Lower lobe of right lung (tissue), 2 donors: ENCODE results near the gene NEDD4L. TPM values are rescaled to one million over a fixed set of nuclear protein-coding genes. Genes with fewer than 3 reads are reported as not detected.
"Not testable (repeated sequence)": the region's sequence is repeated elsewhere in the genome, so short reads cannot be mapped to it uniquely, and the experiment has no call there.

Experiments used
- ATAC-seq, 2 donors: fragments of 200-7000 bp; cut with Tn5 transposase; one replicate each; pipeline ENCODE4 v1.9.1; 2020 to 2022; ENCODE audit warnings: mild to moderate bottlenecking in 2 of 2, moderate library complexity in 2 of 2
- DNase-seq: peaks from one replicate; pipeline ENCODE4 v3.0.0-alpha.2; 2020
- H3K27ac ChIP-seq: fragments of 200-600 bp; one replicate; pipeline ENCODE4 v1.8.0; 2022
- H3K27me3 ChIP-seq: fragments of 200-600 bp; one replicate; pipeline ENCODE4 v1.8.0; 2022; ENCODE audit warnings: low read depth
- H3K36me3 ChIP-seq: fragments of 200-600 bp; one replicate; pipeline ENCODE4 v1.8.0; 2022; ENCODE audit warnings: mild to moderate bottlenecking
- H3K4me1 ChIP-seq: fragments of 200-600 bp; one replicate; pipeline ENCODE4 v1.8.0; 2022
- H3K4me3 ChIP-seq: fragments of 200-600 bp; one replicate; pipeline ENCODE4 v1.8.0; 2022; ENCODE audit warnings: mild to moderate bottlenecking
- H3K9me3 ChIP-seq: fragments of 200-600 bp; one replicate; pipeline ENCODE4 v1.8.0; 2022
- CTCF ChIP-seq: fragments of 200-600 bp; IDR thresholded peaks from one replicate; pipeline ENCODE4 v1.8.0; 2022; ENCODE audit warnings: antibody characterized with exemption, mild to moderate bottlenecking
- intact Hi-C: fragments of 100-400 bp; cut with DNase I; formaldehyde crosslinking; loops from one replicate; pipeline ENCODE4 v1.11.0; 2022
- long read RNA-seq: library from polyadenylated mRNA; unstranded; transcript quantifications from one replicate; pipeline ENCODE4 v2.0.0, GENCODE V29; 2021
- total RNA-seq: library from RNA; stranded (reverse); fragmentation: NEBNext Ultra II Directional; extraction: Animal tissue kit (Norgen Biotek cat#: 25700); gene quantifications from one replicate; pipeline ENCODE4 v1.2.1, GENCODE V29; 2021
- donor health status: DM: no; HTN: yes; CAD: no; lungs with severe emphysema.

Gene NEDD4L
- total RNA-seq, result 203 TPM
- long read RNA-seq, full-length matches to known transcripts, result 46 of 145 reads
- long read RNA-seq, partial matches to known transcripts, result 45 of 145 reads
- long read RNA-seq, other reads (novel, unspliced or antisense), result 54 of 145 reads

GRCh38 chr18:58043491-58044369 is at the start of gene NEDD4L:
TSS of gene NEDD4L (plus strand) at chr18:58044226. CDS start at chr18:58044661, 435 bp downstream.
- intact Hi-C loops, result loop anchor here (10.0 kb wide), 1 partner anchor 81 kb away; no protein-coding TSS in a partner anchor

GRCh38 chr18:57995331-57995730 is 48.7 kb upstream of the NEDD4L start:
- H3K36me3 ChIP-seq, result no peaks in the 10 kb centered on the region
- ATAC-seq (no peak), DNase-seq (no peak)
- H3K27me3 ChIP-seq, result no peaks in the 10 kb centered on the region
- H3K4me1 ChIP-seq, result no peaks in the 10 kb centered on the region
- H3K9me3 ChIP-seq, result no peaks in the 10 kb centered on the region
- no peak for TF ChIP-seq CTCF
- no peak overlapping the region for H3K27ac ChIP-seq
- no peak overlapping the region for H3K4me3 ChIP-seq
- intact Hi-C loops, result no loop called here

More at GRCh38 chr18:58043491-58044369, at the start of gene NEDD4L:
- Histone ChIP-seq H3K9me3 (no peaks in the 10 kb centered on the region), H3K27me3 (no peaks in the 10 kb centered on the region), H3K36me3 (no peaks in the 10 kb centered on the region), H3K4me1 (peaks cover 39% of the 10 kb centered on the region), H3K27ac (peak within 1 kb of the TSS; percentile 89), H3K4me3 (peak within 1 kb of the TSS; percentile 93)
- peak; percentile 85 to 90 for ATAC-seq
- TF ChIP-seq CTCF, result peak; percentile 88
- DNase-seq, result peak; percentile 89

GRCh38 chr18:57996894-57997293 is 47.1 kb upstream of the NEDD4L start:
- H3K9me3 ChIP-seq, DNase-seq, H3K4me3 ChIP-seq, H3K36me3 ChIP-seq, intact Hi-C loops, H3K27ac ChIP-seq, H3K4me1 ChIP-seq, ATAC-seq, H3K27me3 ChIP-seq: not testable (repeated sequence)

- DNase-seq (no peak), ATAC-seq (no peak)
- H3K9me3 ChIP-seq, result no peaks in the 10 kb centered on the region
- H3K27me3 ChIP-seq, result no peaks in the 10 kb centered on the region
- no peaks in the 10 kb centered on the region for H3K4me1 ChIP-seq
- H3K4me3 ChIP-seq, result no peak overlapping the region
- no peak overlapping the region for H3K27ac ChIP-seq
- H3K36me3 ChIP-seq, result no peaks in the 10 kb centered on the region
- no peak for TF ChIP-seq CTCF
- intact Hi-C loops, result no loop called here
These were observed 46.2 kb upstream of the NEDD4L start for GRCh38 chr18:57997820-57998219.

- no peak overlapping the region for H3K4me3 ChIP-seq
- no peak overlapping the region for H3K27ac ChIP-seq
- intact Hi-C loops, result no loop called here
- no peak for DNase-seq
- ATAC-seq, result no peak
- H3K36me3 ChIP-seq, result no peaks in the 10 kb centered on the region
- no peaks in the 10 kb centered on the region for H3K9me3 ChIP-seq
- no peaks in the 10 kb centered on the region for H3K27me3 ChIP-seq
- H3K4me1 ChIP-seq, result no peaks in the 10 kb centered on the region
- TF ChIP-seq CTCF, result no peak
These were observed 45.6 kb upstream of the NEDD4L start for GRCh38 chr18:57998461-57998860.

GRCh38 chr18:58004317-58004716 is 39.7 kb upstream of the NEDD4L start:
- Histone ChIP-seq H3K9me3 (no peaks in the 10 kb centered on the region), H3K27me3 (no peaks in the 10 kb centered on the region), H3K27ac (no peak overlapping the region), H3K36me3 (no peaks in the 10 kb centered on the region), H3K4me3 (no peak overlapping the region), H3K4me1 (no peaks in the 10 kb centered on the region)
- no peak for DNase-seq
- intact Hi-C loops, result no loop called here
- no peak for TF ChIP-seq CTCF
- no peak for ATAC-seq
